ENCODE results near the gene GUCY1A2.

- TF ChIP-seq POLR2A (IDR thresholded peaks at IDR 0.05; ENCODE audit: low read length) = no peak
- no peak for TF ChIP-seq GATA1 (IDR thresholded peaks at IDR 0.05; ENCODE audit: low read depth, low read length)
These were observed 232.2 kb downstream of the GUCY1A2 start for GRCh38 chr11:106785913-106786650.

All from erythroblast (primary cell).